Sigmoid colon (tissue), 7 donors: ENCODE results near the gene POC5. TPM values are rescaled to one million over a fixed set of nuclear protein-coding genes. Genes with fewer than 3 reads are reported as not detected.

Experiments used
- DNase-seq: peaks from one replicate; pipeline ENCODE4 v3.0.0-alpha.2; 2019
- H3K27ac ChIP-seq, 4 donors: fragments of 200-600 bp; sonication (generic); one replicate each; pipeline ENCODE4 v1.5.1; 2016 to 2019; ENCODE audit warnings: mild to moderate bottlenecking in 1 of 4
- H3K27me3 ChIP-seq, 3 donors: fragments of 200-600 bp; sonication (generic); one replicate each; pipeline ENCODE4 v1.5.1; 2019; ENCODE audit warnings: mild to moderate bottlenecking in 1 of 3
- H3K36me3 ChIP-seq, 4 donors: fragments of 200-600 bp; sonication (generic); one replicate each; pipeline ENCODE4 v1.5.1; 2016 to 2019
- H3K4me1 ChIP-seq, 4 donors: fragments of 200-600 bp; sonication (generic); one replicate each; pipeline ENCODE4 v1.5.1; 2017 to 2019
- H3K4me3 ChIP-seq, 4 donors: fragments of 200-600 bp; sonication (generic); one replicate each; pipeline ENCODE4 v1.5.1; 2017 to 2019; ENCODE audit warnings: mild to moderate bottlenecking in 2 of 4, moderate library complexity in 1 of 4
- H3K9me3 ChIP-seq, 4 donors: fragments of 200-600 bp in 3 of 4; sonication (generic) in 3 of 4; one replicate each; pipeline versions ENCODE4 v1.5.1 to v1.6.1; 2013 to 2019
- EP300 ChIP-seq, 4 donors: sonication (generic); formaldehyde crosslinking; IDR thresholded peaks; one replicate each; pipeline ENCODE4 v1.6.1; 2017; ENCODE audit warnings: antibody characterized with exemption in 4 of 4
- POLR2A ChIP-seq, 2 donors: fragments of 450-650 bp; IDR thresholded peaks; one replicate each; pipeline ENCODE4 v1.6.1; 2016; ENCODE audit warnings: antibody characterized with exemption in 2 of 2, mild to moderate bottlenecking in 2 of 2, moderate library complexity in 2 of 2
- POLR2AphosphoS5 ChIP-seq, 4 donors: sonication (generic); formaldehyde crosslinking; IDR thresholded peaks; one replicate each; pipeline ENCODE4 v1.6.1; 2017; ENCODE audit warnings: antibody characterized with exemption in 4 of 4
- WGBS, 2 donors: extraction: QIAGEN DNeasy Blood & Tissue Kit; methylation state at CpG; one replicate each; pipeline ENCODE4 v1.1.7; 2013; 5-methylcytosine and 5-hydroxymethylcytosine counted together
- intact Hi-C: fragments of 100-400 bp; cut with DNase I; formaldehyde crosslinking; loops from one replicate; pipeline ENCODE4 v1.15.1; 2023
- polyA plus RNA-seq, 3 donors: library from polyadenylated mRNA; stranded (reverse); fragments of 200-250 nt; gene quantifications; one replicate each; pipeline ENCODE4 v1.2.3, GENCODE V29; 2013
- total RNA-seq, 4 donors: library from RNA; depleted of rRNA; stranded (reverse); fragments of >200 nt; gene quantifications; one replicate each; pipeline ENCODE4 v1.1.0, GENCODE V29; 2016
- TF ChIP-seq, protein P1 (sequence below), 4 experiments: fragments of 450-650 bp in 3 of 4; fragments of 200-600 bp in 1 of 4; IDR thresholded peaks; one replicate each; pipeline ENCODE4 v1.5.1; 2016 to 2019; ENCODE audit warnings: antibody characterized with exemption in 4 of 4, mild to moderate bottlenecking in 3 of 4, moderate library complexity in 2 of 4
- donor health status: healthy with polysubstance abuse.
- donor health status: Bipolar disorder and iron deficiency.
- donor health status: healthy.

The POC5 gene
- total and polyA plus RNA-seq, 7 donors, result 4.4 to 16.6 (median 8.2) TPM

DNA sequence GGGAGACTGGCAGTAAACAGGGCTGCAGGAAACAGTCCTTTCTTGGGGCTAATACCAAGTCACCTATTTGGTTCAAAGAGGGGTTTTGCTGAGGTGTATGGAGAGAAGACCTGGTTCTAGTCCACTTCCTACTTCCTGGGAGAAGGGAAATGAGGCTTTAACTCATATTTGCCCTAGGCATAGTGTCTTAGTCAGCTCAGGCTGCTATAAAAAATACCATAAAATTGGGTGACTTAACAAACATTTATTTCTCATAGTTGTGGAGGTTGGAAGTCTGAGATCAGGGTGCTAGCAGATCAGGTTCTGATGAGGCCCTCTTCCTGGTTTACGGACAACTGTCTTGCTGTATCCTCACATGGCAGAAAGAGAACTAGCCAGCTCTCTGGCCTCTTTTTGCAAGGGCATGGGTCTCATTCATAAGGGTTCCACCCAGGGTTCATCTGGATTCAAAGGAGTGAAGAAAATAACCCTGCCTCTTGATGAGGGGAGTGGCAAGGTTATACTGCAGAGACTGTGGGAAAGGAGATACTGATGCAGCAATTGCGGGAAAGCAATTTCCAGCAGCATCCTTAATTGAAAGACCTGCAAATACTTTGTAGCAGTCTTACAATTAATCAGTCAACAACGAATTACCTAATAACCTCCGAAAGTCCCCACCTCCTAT lies 65.5 kb downstream of the POC5 start:
- TF ChIP-seq, protein P1, sequence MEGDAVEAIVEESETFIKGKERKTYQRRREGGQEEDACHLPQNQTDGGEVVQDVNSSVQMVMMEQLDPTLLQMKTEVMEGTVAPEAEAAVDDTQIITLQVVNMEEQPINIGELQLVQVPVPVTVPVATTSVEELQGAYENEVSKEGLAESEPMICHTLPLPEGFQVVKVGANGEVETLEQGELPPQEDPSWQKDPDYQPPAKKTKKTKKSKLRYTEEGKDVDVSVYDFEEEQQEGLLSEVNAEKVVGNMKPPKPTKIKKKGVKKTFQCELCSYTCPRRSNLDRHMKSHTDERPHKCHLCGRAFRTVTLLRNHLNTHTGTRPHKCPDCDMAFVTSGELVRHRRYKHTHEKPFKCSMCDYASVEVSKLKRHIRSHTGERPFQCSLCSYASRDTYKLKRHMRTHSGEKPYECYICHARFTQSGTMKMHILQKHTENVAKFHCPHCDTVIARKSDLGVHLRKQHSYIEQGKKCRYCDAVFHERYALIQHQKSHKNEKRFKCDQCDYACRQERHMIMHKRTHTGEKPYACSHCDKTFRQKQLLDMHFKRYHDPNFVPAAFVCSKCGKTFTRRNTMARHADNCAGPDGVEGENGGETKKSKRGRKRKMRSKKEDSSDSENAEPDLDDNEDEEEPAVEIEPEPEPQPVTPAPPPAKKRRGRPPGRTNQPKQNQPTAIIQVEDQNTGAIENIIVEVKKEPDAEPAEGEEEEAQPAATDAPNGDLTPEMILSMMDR (IDR thresholded peaks at IDR 0.05), result no peak
- TF ChIP-seq EP300 (IDR thresholded peaks at IDR 0.05) (no peak), POLR2AphosphoS5 (IDR thresholded peaks at IDR 0.05) (no peak)
- Histone ChIP-seq H3K4me1 (peaks cover 0 to 5% (median 2%) of the 10 kb centered on the region in 4 donors), H3K27me3 (no peaks in the 10 kb centered on the region), H3K36me3 (no peaks in the 10 kb centered on the region), H3K27ac (no peak overlapping the region), H3K4me3 (no peak overlapping the region), H3K9me3 (no peaks in the 10 kb centered on the region)
- 48 to 79% methylated on average over 4 of the region's 4 CpGs for WGBS, 2 donors
- DNase-seq, result no peak
- intact Hi-C loops, result no loop called here

DNA sequence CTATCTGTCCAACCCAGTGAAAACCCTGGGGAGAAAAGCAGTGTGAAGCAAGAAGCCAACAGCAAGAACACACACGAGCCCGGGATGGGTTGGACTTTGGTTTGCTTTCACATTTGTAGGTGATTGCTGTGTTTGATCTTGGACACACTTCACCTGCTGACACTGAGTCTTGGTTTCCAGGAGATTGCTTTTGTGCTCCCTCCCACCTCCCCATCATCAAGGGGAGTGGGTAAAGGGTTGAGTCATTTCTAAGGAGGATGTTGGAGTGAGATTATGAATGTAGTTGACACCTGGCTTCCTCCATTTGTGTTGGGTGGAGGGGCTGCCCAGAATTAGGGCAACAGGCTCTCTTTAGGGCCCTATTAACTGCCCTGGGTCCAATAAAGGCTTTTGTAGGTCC lies 68.5 kb downstream of the POC5 start:
- H3K27ac ChIP-seq, result no peak overlapping the region
- DNase-seq, result no peak
- H3K27me3 ChIP-seq, result no peaks in the 10 kb centered on the region
- H3K4me1 ChIP-seq, result no peaks in the 10 kb centered on the region
- TF ChIP-seq POLR2A (IDR thresholded peaks at IDR 0.05) (no peak), POLR2AphosphoS5 (IDR thresholded peaks at IDR 0.05) (no peak)
- TF ChIP-seq, protein P1 (IDR thresholded peaks at IDR 0.05), result no peak
- H3K4me3 ChIP-seq, result no peak overlapping the region
- no peaks in the 10 kb centered on the region for H3K36me3 ChIP-seq
- 20 to 69% methylated on average over 2 of the region's 2 CpGs for WGBS, 2 donors
- no peaks in the 10 kb centered on the region for H3K9me3 ChIP-seq
- intact Hi-C loops, result no loop called here

DNA sequence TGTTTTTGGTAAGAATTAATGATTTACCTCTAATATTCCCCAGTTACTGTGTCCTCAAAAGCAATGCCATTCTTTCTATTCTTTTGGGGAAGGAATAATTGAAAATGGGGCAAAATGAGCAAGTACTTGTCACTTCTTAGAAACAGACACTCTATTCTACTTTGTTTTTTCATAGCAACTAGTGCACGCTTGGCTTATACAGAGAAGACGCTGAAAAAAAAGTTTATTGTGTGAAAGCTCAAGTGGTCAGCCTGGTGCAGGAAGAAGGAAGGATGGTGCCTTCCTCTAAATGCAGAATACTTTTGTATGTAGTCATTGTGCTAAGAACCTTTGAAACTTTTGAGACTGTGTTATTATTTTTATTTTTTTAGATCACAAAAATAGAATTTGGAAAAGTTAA lies 76.4 kb downstream of the POC5 start:
- 85 to 94% methylated on average over 2 of the region's 2 CpGs for WGBS, 2 donors
- TF ChIP-seq POLR2AphosphoS5 (IDR thresholded peaks at IDR 0.05), result no peak
- TF ChIP-seq POLR2A (IDR thresholded peaks at IDR 0.05), result no peak
- TF ChIP-seq EP300 (IDR thresholded peaks at IDR 0.05), result no peak
- TF ChIP-seq, protein P1 (IDR thresholded peaks at IDR 0.05), result no peak
- no peaks in the 10 kb centered on the region for H3K27me3 ChIP-seq
- intact Hi-C loops, result no loop called here
- no peaks in the 10 kb centered on the region for H3K36me3 ChIP-seq
- no peak overlapping the region for H3K4me3 ChIP-seq
- H3K9me3 ChIP-seq, result no peaks in the 10 kb centered on the region
- H3K4me1 ChIP-seq, result no peaks in the 10 kb centered on the region
- DNase-seq, result no peak
- no peak overlapping the region for H3K27ac ChIP-seq

DNA sequence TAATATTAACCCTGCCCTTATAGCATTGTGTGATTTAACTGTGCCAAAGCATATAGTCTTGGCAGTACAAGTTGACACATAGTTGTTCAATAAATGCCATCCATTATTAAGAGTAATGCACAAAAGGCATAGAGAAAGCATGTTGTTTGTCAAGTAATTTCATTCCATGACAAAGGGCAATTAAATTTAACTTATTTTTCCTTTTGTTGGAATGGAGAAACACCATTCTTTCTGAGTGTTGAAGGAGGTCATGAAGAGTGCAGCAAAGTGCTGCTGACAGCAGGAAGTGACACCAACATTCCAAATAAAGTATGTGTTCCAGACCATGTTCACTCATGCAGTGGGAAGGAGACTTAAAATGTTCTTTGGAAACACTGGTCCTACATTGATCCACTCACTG lies 76.8 kb downstream of the POC5 start:
- no peak for TF ChIP-seq POLR2AphosphoS5 (IDR thresholded peaks at IDR 0.05)
- TF ChIP-seq POLR2A (IDR thresholded peaks at IDR 0.05), result no peak
- TF ChIP-seq, protein P1 (IDR thresholded peaks at IDR 0.05), result no peak
- no peak for TF ChIP-seq EP300 (IDR thresholded peaks at IDR 0.05)
- Histone ChIP-seq H3K9me3 (no peaks in the 10 kb centered on the region), H3K36me3 (no peaks in the 10 kb centered on the region), H3K27me3 (no peaks in the 10 kb centered on the region), H3K4me1 (no peaks in the 10 kb centered on the region), H3K4me3 (no peak overlapping the region), H3K27ac (no peak overlapping the region)
- intact Hi-C loops, result no loop called here
- no peak for DNase-seq
